HepG2 (cell line): ENCODE data around the gene ATAD2B. TPM values are rescaled to one million over a fixed set of nuclear protein-coding genes. Genes with fewer than 3 reads are reported as not detected.

Source experiments
- CEBPG ChIP-seq: IDR thresholded peaks from 2 replicates; pipeline ENCODE4 v1.6.1; 2016
- GABPB1 ChIP-seq: IDR thresholded peaks from 2 replicates; pipeline ENCODE4 v1.6.1; 2016; ENCODE audit warnings: mild to moderate bottlenecking, missing genetic modification reagents, moderate library complexity, missing compliant biosample characterization
- GATA4 ChIP-seq: sonication (generic); IDR thresholded peaks from 2 replicates; pipeline ENCODE4 v1.6.1; 2016; ENCODE audit warnings: antibody characterized with exemption, low read depth, borderline replicate concordance
- KAT8 ChIP-seq: IDR thresholded peaks from 2 replicates; pipeline ENCODE4 v1.6.1; 2016; ENCODE audit warnings: missing genetic modification reagents, missing compliant biosample characterization
- PHF8 ChIP-seq: sonication (generic); formaldehyde crosslinking; IDR thresholded peaks from 2 replicates; pipeline ENCODE4 v1.5.0; 2020; ENCODE audit warnings: missing genetic modification reagents
- RBFOX2 ChIP-seq: fragments of 200-400 bp; formaldehyde crosslinking; IDR thresholded peaks from 2 replicates; pipeline ENCODE4 v1.6.1; 2017; ENCODE audit warnings: low read depth, mild to moderate bottlenecking, low read length
- SRSF4 ChIP-seq: fragments of 200-400 bp; formaldehyde crosslinking; IDR thresholded peaks from one replicate; pipeline ENCODE4 v1.6.1; 2018; ENCODE audit warnings: mild to moderate bottlenecking, low read depth, low read length, moderate library complexity; ENCODE audit not compliant: poor library complexity, severe bottlenecking
- TIGD3 ChIP-seq: sonication (generic); formaldehyde crosslinking; IDR thresholded peaks from 2 replicates; pipeline ENCODE4 v1.5.1; 2020; ENCODE audit warnings: mild to moderate bottlenecking, missing genetic modification reagents, borderline replicate concordance
- ZBTB20 ChIP-seq: sonication (generic); formaldehyde crosslinking; IDR thresholded peaks from 2 replicates; pipeline ENCODE4 v1.8.1; 2023; ENCODE audit warnings: missing genetic modification reagents, low read depth, mild to moderate bottlenecking, borderline replicate concordance
- ZFP62 ChIP-seq: sonication (generic); formaldehyde crosslinking; IDR thresholded peaks from 2 replicates; pipeline ENCODE4 v1.4.0; 2020; ENCODE audit warnings: missing genetic modification reagents
- ZFP90 ChIP-seq: sonication (generic); formaldehyde crosslinking; IDR thresholded peaks from 2 replicates; pipeline ENCODE4 v1.8.0; 2022; ENCODE audit warnings: missing genetic modification reagents, mild to moderate bottlenecking, inconsistent platforms, borderline replicate concordance
- ZHX1 ChIP-seq: sonication (generic); formaldehyde crosslinking; IDR thresholded peaks from 2 replicates; pipeline ENCODE4 v1.8.1; 2022; ENCODE audit warnings: low read depth, mild to moderate bottlenecking, missing genetic modification reagents
- ZMYM4 ChIP-seq: sonication (generic); formaldehyde crosslinking; IDR thresholded peaks from 2 replicates; pipeline ENCODE4 v1.8.1; 2023; ENCODE audit warnings: mild to moderate bottlenecking, missing genetic modification reagents
- ZNF263 ChIP-seq: sonication (generic); formaldehyde crosslinking; IDR thresholded peaks from 2 replicates; pipeline ENCODE4 v1.4.0; 2020; ENCODE audit warnings: missing genetic modification reagents
- ZNF574 ChIP-seq: sonication (generic); formaldehyde crosslinking; IDR thresholded peaks from 2 replicates; pipeline ENCODE4 v1.4.0; 2020; ENCODE audit warnings: missing genetic modification reagents
- polyA plus RNA-seq, 8 experiments: library from polyadenylated mRNA; depleted of rRNA in 3 of 8; stranded (reverse) in 7 of 8; unstranded in 1 of 8; fragments of >200 nt; fragmentation: Illumina TruSeq in 4 of 8; extraction: Trizol in 4 of 8; gene quantifications; 2 replicates each; pipeline versions ENCODE4 v1.2.1 to v1.2.3, GENCODE V29; 2011 to 2016; ENCODE audit warnings: low read depth in 4 of 8, missing spikeins in 1 of 8, mixed read lengths in 1 of 8; ENCODE audit not compliant: insufficient read depth in 1 of 8
- total RNA-seq, 5 experiments: library from RNA; depleted of rRNA; stranded (reverse); fragments of >200 nt; fragmentation: Illumina TruSeq; extraction: Trizol; gene quantifications; 2 replicates each; pipeline ENCODE4 v1.2.3, GENCODE V29; 2016; ENCODE audit warnings: low read depth in 1 of 5

ATAD2B gene
- total and polyA plus RNA-seq, 2 of the 13 experiments (the other 11 are each of a cell fraction or from before 2014, with no cell fraction given): 5.3 to 22.2 TPM

GRCh38 chr2:23939987-23940717, 13.2 kb upstream of the ATAD2B start, which contains the start of gene UBXN2A (continued):
- peak; percentile 42; the same call in 1 of the 2 replicates for TF ChIP-seq ZMYM4 (CRISPR knock-in tag)
- TF ChIP-seq ZFP62: 0 out of 2 replicates have a peak, but pooled peaks have one; percentile 25
- peak; percentile 89 for TF ChIP-seq RBFOX2
- TF ChIP-seq PHF8 (CRISPR knock-in tag): peak; percentile 87
- no peak for TF ChIP-seq ZBTB20
- TF ChIP-seq GATA4: peak; percentile 50; the same call in 1 of the 2 replicates
- peak; percentile 54 for TF ChIP-seq ZNF263 (CRISPR knock-in tag)
- no peak for TF ChIP-seq CEBPG
- 0 out of 2 replicates have a peak, but pooled peaks have one; percentile 23 for TF ChIP-seq KAT8 (CRISPR knock-in tag)
- no peak for TF ChIP-seq SRSF4
- TF ChIP-seq ZFP90 (CRISPR knock-in tag): no peak
- peak; percentile 22; the same call in 1 of the 2 replicates for TF ChIP-seq ZHX1 (CRISPR knock-in tag)
- 0 out of 2 replicates have a peak, but pooled peaks have one; percentile 49 for TF ChIP-seq TIGD3
- peak; percentile 84 for TF ChIP-seq ZNF574 (CRISPR knock-in tag)
- peak; percentile 48; the same call in 1 of the 2 replicates for TF ChIP-seq GABPB1
